VCaP (cell line): Measurements from ENCODE around the gene MSL3B.

Experiments
- H3K27ac ChIP-seq: fragments of 450-650 bp; 2 replicates; pipeline ENCODE4 v1.5.1; 2017
- TF ChIP-seq, protein P1 (sequence below): fragments of 450-650 bp; conservative IDR thresholded peaks from 2 replicates; pipeline ENCODE4 v1.5.1; 2017; ENCODE audit warnings: mild to moderate bottlenecking, moderate library complexity

Gene MSL3B

DNA sequence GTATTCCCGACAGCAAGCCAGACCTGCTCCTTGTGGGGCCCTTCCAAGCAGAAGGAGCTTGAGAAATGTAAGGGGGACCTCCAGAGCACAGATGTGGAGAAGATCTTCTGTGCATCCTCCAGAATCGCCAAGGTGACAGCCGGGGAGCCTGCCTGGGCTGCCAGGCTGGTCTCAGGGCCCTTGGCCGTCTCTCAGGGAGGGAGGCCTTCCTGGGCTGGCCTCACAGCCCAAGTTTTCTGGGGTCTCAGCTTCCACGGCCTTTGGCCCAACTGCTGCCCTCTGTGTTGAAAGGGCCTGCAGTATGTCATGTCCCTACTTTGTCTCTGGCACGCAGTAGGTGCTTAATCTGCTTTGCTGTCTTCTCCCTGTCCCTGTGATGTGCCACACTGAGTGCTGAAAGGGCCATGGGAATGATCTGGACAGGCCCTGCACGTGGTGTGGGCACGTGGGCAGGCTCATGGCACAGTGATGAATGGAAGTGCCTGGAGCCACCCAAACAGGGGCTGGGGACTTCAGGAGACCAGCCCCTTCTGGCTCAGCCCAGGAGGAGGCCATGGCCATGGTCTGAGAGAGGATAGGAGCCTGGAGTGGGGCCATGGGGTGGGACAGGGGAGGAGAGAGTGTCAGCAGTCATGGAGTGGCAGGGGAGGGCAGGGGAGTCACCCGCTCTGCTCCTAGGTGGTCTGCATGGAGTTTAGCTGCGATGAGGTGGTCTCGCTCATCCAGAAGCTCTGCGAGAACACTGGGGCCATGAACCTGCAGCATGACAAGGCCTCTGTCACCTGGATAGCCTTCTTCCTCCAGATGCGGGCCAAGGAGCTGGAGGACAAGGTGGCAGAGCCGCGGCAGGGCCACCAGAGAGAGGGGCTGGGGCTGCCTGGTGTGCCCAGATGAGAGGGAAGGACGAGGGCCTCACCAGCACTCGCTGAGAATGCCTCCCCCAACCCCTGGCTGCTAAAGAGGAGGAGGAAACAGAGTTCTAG is 49.3 kb downstream of the MSL3B start:
- TF ChIP-seq, protein P1, sequence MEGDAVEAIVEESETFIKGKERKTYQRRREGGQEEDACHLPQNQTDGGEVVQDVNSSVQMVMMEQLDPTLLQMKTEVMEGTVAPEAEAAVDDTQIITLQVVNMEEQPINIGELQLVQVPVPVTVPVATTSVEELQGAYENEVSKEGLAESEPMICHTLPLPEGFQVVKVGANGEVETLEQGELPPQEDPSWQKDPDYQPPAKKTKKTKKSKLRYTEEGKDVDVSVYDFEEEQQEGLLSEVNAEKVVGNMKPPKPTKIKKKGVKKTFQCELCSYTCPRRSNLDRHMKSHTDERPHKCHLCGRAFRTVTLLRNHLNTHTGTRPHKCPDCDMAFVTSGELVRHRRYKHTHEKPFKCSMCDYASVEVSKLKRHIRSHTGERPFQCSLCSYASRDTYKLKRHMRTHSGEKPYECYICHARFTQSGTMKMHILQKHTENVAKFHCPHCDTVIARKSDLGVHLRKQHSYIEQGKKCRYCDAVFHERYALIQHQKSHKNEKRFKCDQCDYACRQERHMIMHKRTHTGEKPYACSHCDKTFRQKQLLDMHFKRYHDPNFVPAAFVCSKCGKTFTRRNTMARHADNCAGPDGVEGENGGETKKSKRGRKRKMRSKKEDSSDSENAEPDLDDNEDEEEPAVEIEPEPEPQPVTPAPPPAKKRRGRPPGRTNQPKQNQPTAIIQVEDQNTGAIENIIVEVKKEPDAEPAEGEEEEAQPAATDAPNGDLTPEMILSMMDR, result no peak
- no peak overlapping the region for H3K27ac ChIP-seq

- H3K27ac ChIP-seq, result no peak overlapping the region
- TF ChIP-seq, protein P1, result no peak
Observed at GRCh38 chr2:233817995-233818638, 50.1 kb downstream of the MSL3B start.

DNA sequence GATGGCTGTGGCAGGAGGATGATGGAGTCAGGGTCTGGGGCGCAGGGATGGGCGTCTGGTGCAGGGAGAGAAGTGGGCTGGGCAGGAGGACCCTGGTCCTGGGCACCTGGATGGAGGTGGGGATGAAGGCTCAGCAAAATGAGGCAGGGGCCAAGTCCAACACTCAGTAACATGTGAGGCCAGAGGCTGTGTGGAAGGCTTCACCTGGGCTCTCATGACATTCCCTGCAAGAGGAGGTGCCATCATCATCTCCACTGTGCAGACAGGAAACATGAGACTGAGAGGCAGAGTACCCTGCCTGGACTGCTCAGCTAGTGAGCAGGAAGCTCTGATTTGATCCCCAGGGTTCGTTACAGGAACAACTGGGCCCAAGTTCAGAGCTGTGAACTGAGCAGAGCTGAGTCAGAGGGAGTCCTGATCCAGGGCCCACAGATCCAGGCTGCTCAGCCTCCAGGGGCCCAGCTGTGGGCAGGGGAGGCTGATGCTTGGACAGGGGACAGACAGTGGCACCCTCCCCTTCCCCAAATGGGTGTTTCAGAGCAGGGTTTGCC is 50.8 kb downstream of the MSL3B start:
- H3K27ac ChIP-seq, result no peak overlapping the region
- TF ChIP-seq, protein P1, result no peak

DNA sequence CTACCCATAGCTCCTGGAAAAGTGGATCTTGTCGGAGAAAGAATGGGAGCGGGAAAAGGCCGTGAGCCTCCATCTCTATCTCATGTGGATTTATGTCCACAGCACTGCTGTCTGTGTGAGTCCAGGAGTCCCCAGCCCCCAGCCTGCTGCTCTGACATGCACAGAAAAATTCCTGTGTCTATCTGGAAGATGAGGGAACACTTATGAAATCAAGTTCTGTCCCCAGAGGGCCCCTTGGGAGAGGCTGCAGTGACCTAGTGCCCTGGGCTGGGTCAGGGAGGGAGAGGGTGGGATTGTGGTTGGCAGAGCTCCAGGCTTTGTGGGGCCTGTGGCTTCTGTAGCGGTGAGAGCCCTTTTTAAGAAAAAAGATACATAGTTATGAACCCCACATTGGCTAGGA is 51.4 kb downstream of the MSL3B start:
- no peak overlapping the region for H3K27ac ChIP-seq
- TF ChIP-seq, protein P1, result no peak

DNA sequence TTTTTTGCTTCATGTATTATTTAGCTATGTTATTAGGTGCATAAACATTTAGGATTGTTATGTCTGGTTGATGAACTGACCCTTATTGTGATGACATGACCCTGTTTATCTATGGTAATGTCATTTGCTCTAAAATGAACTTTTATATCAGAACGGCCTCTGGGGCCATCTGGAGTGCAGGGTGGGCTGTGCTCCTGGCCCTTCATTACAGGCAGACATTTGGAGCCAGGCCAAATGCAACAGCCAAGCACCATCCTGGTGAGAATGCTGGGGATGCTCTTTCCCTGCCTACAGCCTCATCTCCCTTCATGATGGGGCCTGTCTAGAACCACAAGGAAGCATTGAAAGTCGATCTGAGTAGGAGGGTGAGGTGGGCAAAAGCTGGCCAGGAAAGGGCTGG is 51.9 kb downstream of the MSL3B start:
- TF ChIP-seq, protein P1, result no peak
- no peak overlapping the region for H3K27ac ChIP-seq

DNA sequence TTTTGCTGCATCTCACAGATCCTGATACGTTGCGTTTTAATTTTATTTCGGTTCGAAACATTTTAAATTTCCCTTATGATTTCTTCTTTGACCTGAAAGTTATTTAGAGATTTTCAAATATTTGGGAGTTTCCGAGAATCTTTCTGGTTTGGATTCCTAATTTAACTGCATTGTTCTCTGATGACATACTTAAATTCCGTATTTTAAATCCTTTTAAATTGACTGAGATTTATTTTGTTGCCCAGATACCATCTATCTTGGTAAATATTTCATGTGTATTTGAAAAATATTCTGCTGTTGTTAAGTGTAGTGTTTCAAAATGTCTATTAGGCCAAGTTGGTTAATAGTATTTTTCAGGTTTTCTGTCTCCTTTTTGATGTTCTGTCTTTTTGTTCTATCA is 52.3 kb downstream of the MSL3B start:
- TF ChIP-seq, protein P1, result no peak

More for the DNA sequence above, 52.3 kb downstream of the MSL3B start:
- no peak overlapping the region for H3K27ac ChIP-seq
